Smooth muscle cell (in vitro differentiated cells): Measurements from ENCODE around the gene NCKAP5L. TPM values are rescaled to one million over a fixed set of nuclear protein-coding genes. Genes with fewer than 3 reads are reported as not detected.

Experiments
- DNase-seq: peaks from one replicate; lab custom pipeline; 2025; ENCODE audit not compliant: unreplicated experiment; lab: John Stamatoyannopoulos, UW
- H2AFZ ChIP-seq: fragments of 200-600 bp; sonication (generic); 2 replicates; pipeline ENCODE4 v1.6.0; 2016; ENCODE audit warnings: antibody characterized with exemption, low read depth, mild to moderate bottlenecking
- H3F3A ChIP-seq: fragments of 200-600 bp; sonication (generic); 2 replicates; pipeline ENCODE4 v1.6.0; 2017; ENCODE audit warnings: antibody characterized with exemption, low read depth
- H3K27ac ChIP-seq: fragments of 200-600 bp; sonication (generic); 2 replicates; pipeline ENCODE4 v1.5.1; 2016; ENCODE audit warnings: low read depth, mild to moderate bottlenecking
- H3K27me3 ChIP-seq: fragments of 200-600 bp; sonication (generic); 2 replicates; pipeline ENCODE4 v1.6.1; 2016; ENCODE audit warnings: low read depth, mild to moderate bottlenecking
- H3K36me3 ChIP-seq: fragments of 200-600 bp; sonication (generic); 2 replicates; pipeline ENCODE4 v1.5.1; 2016; ENCODE audit warnings: low read depth
- H3K4me1 ChIP-seq: fragments of 200-600 bp; sonication (generic); 2 replicates; pipeline ENCODE4 v1.5.1; 2016; ENCODE audit warnings: low read depth
- H3K4me2 ChIP-seq: fragments of 200-600 bp; sonication (generic); 2 replicates; pipeline ENCODE4 v1.6.0; 2016; ENCODE audit warnings: mild to moderate bottlenecking
- H3K4me3 ChIP-seq: fragments of 200-600 bp; sonication (generic); 2 replicates; pipeline ENCODE4 v1.5.1; 2016; ENCODE audit warnings: mild to moderate bottlenecking
- H3K79me2 ChIP-seq: fragments of 200-600 bp; sonication (generic); 2 replicates; pipeline ENCODE4 v1.6.0; 2016; ENCODE audit warnings: low read depth, mild to moderate bottlenecking
- H3K9ac ChIP-seq: fragments of 200-600 bp; sonication (generic); 2 replicates; pipeline ENCODE4 v1.6.0; 2016; ENCODE audit warnings: low read depth
- H3K9me3 ChIP-seq: fragments of 200-600 bp; sonication (generic); replicated peaks from 2 replicates; pipeline ENCODE4 v1.5.1; 2016; ENCODE audit warnings: low read depth
- H4K20me1 ChIP-seq: fragments of 200-600 bp; sonication (generic); 2 replicates; pipeline ENCODE4 v1.6.0; 2016; ENCODE audit warnings: low read depth
- WGBS: methylation state at CpG from one replicate; pipeline ENCODE4 v1.1.7; 2016; ENCODE audit warnings: low lambda C conversion rate; 5-methylcytosine and 5-hydroxymethylcytosine counted together
- polyA plus RNA-seq: library from polyadenylated mRNA; unstranded; fragments of >200 nt; fragmentation: Nextera tagmentation; extraction: Ambion mirVana; gene quantifications from 2 replicates; pipeline ENCODE4 v1.2.1, GENCODE V29; 2016
- total RNA-seq: library from RNA; depleted of rRNA; stranded (reverse); fragments of >200 nt; gene quantifications from 2 replicates; pipeline ENCODE4 v1.2.3, GENCODE V29; 2014
- TF ChIP-seq, protein P1 (sequence below): fragments of 200-600 bp; sonication (generic); IDR thresholded peaks from 2 replicates; pipeline ENCODE4 v1.5.1; 2017; ENCODE audit warnings: borderline replicate concordance, mild to moderate bottlenecking, antibody characterized with exemption; ENCODE audit not compliant: insufficient read depth, poor library complexity, severe bottlenecking

The NCKAP5L gene
- total and polyA plus RNA-seq, 2 experiments from 2014 or later, result 24.1 to 29.4 TPM

GRCh38 chr12:49796606-49797448, 31.4 kb downstream of the NCKAP5L start:
- 95% methylated on average over 17 of the region's 17 CpGs for WGBS
- Histone ChIP-seq H3K4me1 (no peaks in the 10 kb centered on the region), H3K4me3 (no peak overlapping the region), H3K4me2 (no peak overlapping the region), H3K79me2 (no peaks in the 10 kb centered on the region), H3K27ac (no peak overlapping the region), H3F3A (no peaks in the 10 kb centered on the region), H3K9ac (no peak overlapping the region), H3K27me3 (no peaks in the 10 kb centered on the region), H3K36me3 (no peaks in the 10 kb centered on the region), H2AFZ (no peak overlapping the region), H4K20me1 (no peaks in the 10 kb centered on the region), H3K9me3 (no peaks in the 10 kb centered on the region)
- TF ChIP-seq, protein P1, sequence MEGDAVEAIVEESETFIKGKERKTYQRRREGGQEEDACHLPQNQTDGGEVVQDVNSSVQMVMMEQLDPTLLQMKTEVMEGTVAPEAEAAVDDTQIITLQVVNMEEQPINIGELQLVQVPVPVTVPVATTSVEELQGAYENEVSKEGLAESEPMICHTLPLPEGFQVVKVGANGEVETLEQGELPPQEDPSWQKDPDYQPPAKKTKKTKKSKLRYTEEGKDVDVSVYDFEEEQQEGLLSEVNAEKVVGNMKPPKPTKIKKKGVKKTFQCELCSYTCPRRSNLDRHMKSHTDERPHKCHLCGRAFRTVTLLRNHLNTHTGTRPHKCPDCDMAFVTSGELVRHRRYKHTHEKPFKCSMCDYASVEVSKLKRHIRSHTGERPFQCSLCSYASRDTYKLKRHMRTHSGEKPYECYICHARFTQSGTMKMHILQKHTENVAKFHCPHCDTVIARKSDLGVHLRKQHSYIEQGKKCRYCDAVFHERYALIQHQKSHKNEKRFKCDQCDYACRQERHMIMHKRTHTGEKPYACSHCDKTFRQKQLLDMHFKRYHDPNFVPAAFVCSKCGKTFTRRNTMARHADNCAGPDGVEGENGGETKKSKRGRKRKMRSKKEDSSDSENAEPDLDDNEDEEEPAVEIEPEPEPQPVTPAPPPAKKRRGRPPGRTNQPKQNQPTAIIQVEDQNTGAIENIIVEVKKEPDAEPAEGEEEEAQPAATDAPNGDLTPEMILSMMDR, result no peak
- no peak for DNase-seq

- Histone ChIP-seq H4K20me1 (no peaks in the 10 kb centered on the region), H3K4me3 (no peak overlapping the region), H2AFZ (no peak overlapping the region), H3F3A (no peaks in the 10 kb centered on the region), H3K27me3 (no peaks in the 10 kb centered on the region), H3K9me3 (no peaks in the 10 kb centered on the region), H3K9ac (no peak overlapping the region), H3K27ac (no peak overlapping the region), H3K36me3 (no peaks in the 10 kb centered on the region), H3K4me2 (no peak overlapping the region), H3K4me1 (no peaks in the 10 kb centered on the region), H3K79me2 (no peaks in the 10 kb centered on the region)
- TF ChIP-seq, protein P1, result no peak
- no peak for DNase-seq
- 94% methylated on average over 12 of the region's 12 CpGs for whole genome bisulfite sequencing
These were observed 32.1 kb downstream of the NCKAP5L start for GRCh38 chr12:49796155-49796554.

- H3K36me3 ChIP-seq, result no peaks in the 10 kb centered on the region
- H3K9me3 ChIP-seq, result no peaks in the 10 kb centered on the region
- no peak overlapping the region for H3K4me3 ChIP-seq
- no peak overlapping the region for H3K27ac ChIP-seq
- no peaks in the 10 kb centered on the region for H3F3A ChIP-seq
- no peak overlapping the region for H3K4me2 ChIP-seq
- no peaks in the 10 kb centered on the region for H3K4me1 ChIP-seq
- 99% methylated on average over 12 of the region's 12 CpGs for WGBS
- no peak for DNase-seq
- TF ChIP-seq, protein P1, result no peak
- no peaks in the 10 kb centered on the region for H4K20me1 ChIP-seq
- H3K9ac ChIP-seq, result no peak overlapping the region
- no peak overlapping the region for H2AFZ ChIP-seq
- no peaks in the 10 kb centered on the region for H3K27me3 ChIP-seq
- no peaks in the 10 kb centered on the region for H3K79me2 ChIP-seq
These were observed 32.5 kb downstream of the NCKAP5L start for GRCh38 chr12:49795654-49796105.
